H9 (cell line): ENCODE results near the gene OAF. TPM values are rescaled to one million over a fixed set of nuclear protein-coding genes. Genes with fewer than 3 reads are reported as not detected.

Experiments used
- DNase-seq: peaks from one replicate; pipeline ENCODE4 v3.0.0-alpha.2; 2017
- H2AFZ ChIP-seq: one replicate; pipeline ENCODE4 v1.6.1; 2013; ENCODE audit warnings: mild to moderate bottlenecking, low read length, control low read depth, moderate library complexity
- H2AK5ac ChIP-seq: 2 replicates; pipeline ENCODE4 v1.6.1; 2013; ENCODE audit warnings: low read length, control low read depth, mixed read lengths; ENCODE audit not compliant: insufficient read length
- H2BK120ac ChIP-seq: one replicate; pipeline ENCODE4 v1.6.1; 2013; ENCODE audit warnings: low read depth, mild to moderate bottlenecking, low read length, control low read depth, inconsistent platforms; ENCODE audit not compliant: poor library complexity, severe bottlenecking
- H2BK12ac ChIP-seq: 2 replicates; pipeline ENCODE4 v1.6.1; 2013; ENCODE audit warnings: low read length, control low read depth, mixed read lengths, low read depth; ENCODE audit not compliant: insufficient read length
- H2BK15ac ChIP-seq: 2 replicates; pipeline ENCODE4 v1.6.1; 2013; ENCODE audit warnings: low read depth, low read length, control low read depth
- H2BK20ac ChIP-seq: one replicate; pipeline ENCODE4 v1.6.1; 2013; ENCODE audit warnings: low read depth, mild to moderate bottlenecking, low read length, control low read depth, inconsistent platforms; ENCODE audit not compliant: poor library complexity, severe bottlenecking
- H2BK5ac ChIP-seq: 2 replicates; pipeline ENCODE4 v1.6.1; 2013; ENCODE audit warnings: low read length, control low read depth, mixed read lengths; ENCODE audit not compliant: insufficient read length
- H3K14ac ChIP-seq: 2 replicates; pipeline ENCODE4 v1.6.1; 2013; ENCODE audit warnings: low read length, control low read depth; ENCODE audit not compliant: insufficient read depth
- H3K18ac ChIP-seq: 2 replicates; pipeline ENCODE4 v1.6.1; 2013; ENCODE audit warnings: low read depth, mild to moderate bottlenecking, mixed read lengths, low read length, control low read depth; ENCODE audit not compliant: insufficient read length
- H3K23ac ChIP-seq: 2 replicates; pipeline ENCODE4 v1.6.1; 2013; ENCODE audit warnings: low read length, control low read depth, mixed read lengths, low read depth; ENCODE audit not compliant: insufficient read length
- H3K23me2 ChIP-seq: 2 replicates; pipeline ENCODE4 v1.6.1; 2013; ENCODE audit warnings: low read depth, mild to moderate bottlenecking, mixed read lengths, low read length, control low read depth; ENCODE audit not compliant: insufficient read length, poor library complexity, severe bottlenecking
- H3K27ac ChIP-seq: 2 replicates; pipeline ENCODE4 v1.5.1; 2013; ENCODE audit warnings: low read length, control low read depth, mixed read lengths, low read depth; ENCODE audit not compliant: insufficient read length
- H3K27me3 ChIP-seq: 2 replicates; pipeline ENCODE4 v1.6.1; 2013; ENCODE audit warnings: low read length, control low read depth, inconsistent platforms; ENCODE audit not compliant: insufficient read depth
- H3K4ac ChIP-seq: 2 replicates; pipeline ENCODE4 v1.6.1; 2013; ENCODE audit warnings: low read depth, mild to moderate bottlenecking, control low read depth, inconsistent platforms, low read length, moderate library complexity
- H3K4me1 ChIP-seq: 2 replicates; pipeline ENCODE4 v1.6.1; 2013; ENCODE audit warnings: low read length, control low read depth, inconsistent platforms; ENCODE audit not compliant: insufficient read depth
- H3K4me2 ChIP-seq: 2 replicates; pipeline ENCODE4 v1.6.1; 2013; ENCODE audit warnings: low read length, control low read depth, mixed read lengths; ENCODE audit not compliant: insufficient read length, insufficient read depth
- H3K56ac ChIP-seq: 2 replicates; pipeline ENCODE4 v1.6.1; 2013; ENCODE audit warnings: low read depth, mild to moderate bottlenecking, mixed read lengths, low read length, control low read depth; ENCODE audit not compliant: insufficient read length
- H3K79me1 ChIP-seq: 2 replicates; pipeline ENCODE4 v1.6.1; 2013; ENCODE audit warnings: low read depth, mild to moderate bottlenecking, moderate library complexity, low read length, control low read depth, inconsistent platforms; ENCODE audit not compliant: insufficient read depth, poor library complexity, severe bottlenecking
- H3K79me2 ChIP-seq: 2 replicates; pipeline ENCODE4 v1.6.1; 2013; ENCODE audit warnings: low read length, control low read depth, inconsistent platforms; ENCODE audit not compliant: insufficient read depth
- H3K9ac ChIP-seq: 2 replicates; pipeline ENCODE4 v1.6.1; 2013; ENCODE audit warnings: low read length, control low read depth, mixed read lengths; ENCODE audit not compliant: insufficient read length; ENCODE audit errors: extremely low read depth
- H3K9me3 ChIP-seq: one replicate; pipeline ENCODE4 v1.6.1; 2013; ENCODE audit warnings: low read depth, low read length, inconsistent platforms; ENCODE audit not compliant: control insufficient read depth
- H3T11ph ChIP-seq: one replicate; pipeline ENCODE4 v1.6.1; 2013; ENCODE audit warnings: mild to moderate bottlenecking, low read length, control low read depth, inconsistent platforms
- H4K20me1 ChIP-seq: one replicate; pipeline ENCODE4 v1.6.1; 2013; ENCODE audit not compliant: control insufficient read depth, insufficient read length, insufficient read depth
- H4K5ac ChIP-seq: 2 replicates; pipeline ENCODE4 v1.6.1; 2013; ENCODE audit warnings: low read depth, mild to moderate bottlenecking, mixed read lengths, low read length, control low read depth; ENCODE audit not compliant: insufficient read length
- H4K8ac ChIP-seq: replicated peaks from 2 replicates; pipeline ENCODE4 v1.6.1; 2013; ENCODE audit warnings: low read length, control low read depth, mixed read lengths, low read depth; ENCODE audit not compliant: insufficient read length
- H4K91ac ChIP-seq: 2 replicates; pipeline ENCODE4 v1.6.1; 2013; ENCODE audit warnings: low read depth, mild to moderate bottlenecking, moderate library complexity, mixed read lengths, low read length, control low read depth; ENCODE audit not compliant: insufficient read length
- H3K27ac Mint-ChIP-seq, 3 experiments: 2 replicates in 2 of 3; 3 replicates in 1 of 3; pipeline ENCODE4 v1.8.0; 2020 to 2021; ENCODE audit warnings: mixed read lengths in 3 of 3, mild to moderate bottlenecking in 1 of 3, moderate library complexity in 1 of 3
- H3K27me3 Mint-ChIP-seq: 2 replicates; pipeline ENCODE4 v1.8.0; 2021; ENCODE audit warnings: low read depth, mild to moderate bottlenecking, moderate library complexity, mixed read lengths
- H3K36me3 Mint-ChIP-seq, 3 experiments: 2 replicates in 2 of 3; 3 replicates in 1 of 3; pipeline ENCODE4 v1.8.0; 2020 to 2021; ENCODE audit warnings: low read depth in 3 of 3, mixed read lengths in 3 of 3; ENCODE audit not compliant: insufficient read depth in 1 of 3
- H3K4me1 Mint-ChIP-seq, 2 experiments: 2 replicates each; pipeline ENCODE4 v1.8.0; 2020; ENCODE audit warnings: mixed read lengths in 2 of 2
- H3K4me3 Mint-ChIP-seq, 2 experiments: 2 replicates in 1 of 2; 3 replicates in 1 of 2; pipeline ENCODE4 v1.8.0; 2020 to 2021; ENCODE audit warnings: mild to moderate bottlenecking in 2 of 2, mixed read lengths in 2 of 2, moderate library complexity in 1 of 2
- H3K9me3 Mint-ChIP-seq, 2 experiments: 2 replicates in 1 of 2; 3 replicates in 1 of 2; pipeline ENCODE4 v1.8.0; 2020; ENCODE audit warnings: mild to moderate bottlenecking in 2 of 2, mixed read lengths in 2 of 2, moderate library complexity in 1 of 2
- WGBS: extraction: QIAGEN DNeasy Blood & Tissue Kit; methylation state at CpG from one replicate; pipeline ENCODE4 v1.1.7; 2013; ENCODE audit warnings: missing lambda C conversion rate, low lambda C conversion rate, mixed read lengths; ENCODE audit not compliant: insufficient read length; ENCODE audit errors: extremely low coverage; 5-methylcytosine and 5-hydroxymethylcytosine counted together
- total RNA-seq: library from RNA; stranded (reverse); gene quantifications from 2 replicates; pipeline ENCODE4 v1.2.1, GENCODE V29; 2021
- TF ChIP-seq, protein P1 (sequence below): fragments of 200-600 bp; sonication (generic); conservative IDR thresholded peaks from 3 replicates; pipeline ENCODE4 v1.8.0; 2021; ENCODE audit warnings: antibody characterized with exemption, mild to moderate bottlenecking

OAF gene
- total RNA-seq, 1 experiment from 2014 or later: 1.1 TPM

GRCh38 chr11:120270386-120270785 is 59.6 kb downstream of the OAF start:
- Histone ChIP-seq H3K9me3 (no peaks in the 10 kb centered on the region), H2BK15ac (no peak overlapping the region), H3K14ac (no peak overlapping the region), H3K79me2 (no peaks in the 10 kb centered on the region), H3K4ac (no peak overlapping the region), H3K79me1 (no peaks in the 10 kb centered on the region), H3T11ph (no peak overlapping the region), H4K5ac (no peak overlapping the region), H3K23ac (no peak overlapping the region), H4K91ac (no peak overlapping the region), H3K23me2 (no peaks in the 10 kb centered on the region), H2AK5ac (no peak overlapping the region), H3K18ac (no peak overlapping the region), H3K9ac (no peak overlapping the region), H3K4me1 (no peaks in the 10 kb centered on the region; the same call in 1 of the 2 replicates), H2BK12ac (no peak overlapping the region), H4K20me1 (no peaks in the 10 kb centered on the region), H3K4me2 (no peak overlapping the region), H2BK5ac (no peak overlapping the region), H2AFZ (no peak overlapping the region), H3K27me3 (no peaks in the 10 kb centered on the region), H3K27ac (no peak overlapping the region), H4K8ac (no peak overlapping the region), H2BK120ac (no peak overlapping the region), H3K56ac (no peak overlapping the region), H2BK20ac (no peak overlapping the region)
- Mint-ChIP-seq H3K9me3 (no peaks in the 10 kb centered on the region), H3K27ac (no peak overlapping the region), H3K4me3 (no peak overlapping the region), H3K27me3 (peaks cover 46% of the 10 kb centered on the region), H3K36me3 (no peaks in the 10 kb centered on the region; a peak in 1 of 7 replicates), H3K4me1 (peaks cover 20 to 24% of the 10 kb centered on the region in 2 experiments)
- TF ChIP-seq, protein P1, sequence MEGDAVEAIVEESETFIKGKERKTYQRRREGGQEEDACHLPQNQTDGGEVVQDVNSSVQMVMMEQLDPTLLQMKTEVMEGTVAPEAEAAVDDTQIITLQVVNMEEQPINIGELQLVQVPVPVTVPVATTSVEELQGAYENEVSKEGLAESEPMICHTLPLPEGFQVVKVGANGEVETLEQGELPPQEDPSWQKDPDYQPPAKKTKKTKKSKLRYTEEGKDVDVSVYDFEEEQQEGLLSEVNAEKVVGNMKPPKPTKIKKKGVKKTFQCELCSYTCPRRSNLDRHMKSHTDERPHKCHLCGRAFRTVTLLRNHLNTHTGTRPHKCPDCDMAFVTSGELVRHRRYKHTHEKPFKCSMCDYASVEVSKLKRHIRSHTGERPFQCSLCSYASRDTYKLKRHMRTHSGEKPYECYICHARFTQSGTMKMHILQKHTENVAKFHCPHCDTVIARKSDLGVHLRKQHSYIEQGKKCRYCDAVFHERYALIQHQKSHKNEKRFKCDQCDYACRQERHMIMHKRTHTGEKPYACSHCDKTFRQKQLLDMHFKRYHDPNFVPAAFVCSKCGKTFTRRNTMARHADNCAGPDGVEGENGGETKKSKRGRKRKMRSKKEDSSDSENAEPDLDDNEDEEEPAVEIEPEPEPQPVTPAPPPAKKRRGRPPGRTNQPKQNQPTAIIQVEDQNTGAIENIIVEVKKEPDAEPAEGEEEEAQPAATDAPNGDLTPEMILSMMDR: no peak
- DNase-seq: no peak
- WGBS: no CpG with 5 or more reads among the region's 1 CpG
